Upper lobe of left lung (tissue), 6 donors: Measurements from ENCODE around the gene LIM2. TPM values are rescaled to one million over a fixed set of nuclear protein-coding genes. Genes with fewer than 3 reads are reported as not detected.

ENCODE experiments used
- ATAC-seq, 2 donors: fragments of 200-7000 bp; cut with Tn5 transposase; one replicate each; pipeline ENCODE4 v1.9.1; 2022; ENCODE audit warnings: mild to moderate bottlenecking in 2 of 2, moderate library complexity in 2 of 2; ENCODE audit not compliant: low FRiP score in 2 of 2
- DNase-seq, 2 donors: peaks; one replicate each; pipeline ENCODE4 v3.0.0-alpha.2; 2019 to 2020
- H3K27ac ChIP-seq, 4 donors: fragments of 200-600 bp; sonication (generic); one replicate each; pipeline ENCODE4 v1.5.1; 2016 to 2019
- H3K27me3 ChIP-seq, 4 donors: fragments of 200-600 bp; sonication (generic); one replicate each; pipeline ENCODE4 v1.5.1; 2017 to 2019
- H3K36me3 ChIP-seq, 4 donors: fragments of 200-600 bp; sonication (generic); one replicate each; pipeline ENCODE4 v1.5.1; 2016 to 2019
- H3K4me1 ChIP-seq, 4 donors: fragments of 200-600 bp; sonication (generic); one replicate each; pipeline ENCODE4 v1.5.1; 2018 to 2019
- H3K4me3 ChIP-seq, 4 donors: fragments of 200-600 bp; sonication (generic); one replicate each; pipeline ENCODE4 v1.5.1; 2017 to 2019; ENCODE audit warnings: mild to moderate bottlenecking in 2 of 4, moderate library complexity in 1 of 4
- H3K9me3 ChIP-seq, 4 donors: fragments of 200-600 bp; sonication (generic); one replicate each; pipeline ENCODE4 v1.5.1; 2018 to 2019
- EP300 ChIP-seq, 4 donors: sonication (generic); formaldehyde crosslinking; IDR thresholded peaks; one replicate each; pipeline ENCODE4 v1.5.1; 2017; ENCODE audit warnings: antibody characterized with exemption in 4 of 4, control low read depth in 2 of 4
- POLR2A ChIP-seq, 4 donors: fragments of 450-650 bp; IDR thresholded peaks; one replicate each; pipeline ENCODE4 v1.5.1; 2016 to 2017; ENCODE audit warnings: antibody characterized with exemption in 4 of 4, mild to moderate bottlenecking in 2 of 4
- POLR2AphosphoS5 ChIP-seq, 2 donors: sonication (generic); formaldehyde crosslinking; IDR thresholded peaks; one replicate each; pipeline ENCODE4 v1.5.1; 2017; ENCODE audit warnings: antibody characterized with exemption in 2 of 2
- WGBS, 2 donors: methylation state at CpG; one replicate each; pipeline ENCODE4 v1.1.5; 2017 to 2018; 5-methylcytosine and 5-hydroxymethylcytosine counted together
- total RNA-seq, 6 donors: library from RNA; depleted of rRNA in 4 of 6; stranded (reverse); fragments of >200 nt in 4 of 6; gene quantifications; one replicate each; pipeline versions ENCODE4 v1.1.0 to v1.2.1, GENCODE V29; 2016 to 2021
- TF ChIP-seq, protein P1 (sequence below), 6 experiments: fragments of 450-650 bp in 4 of 6; fragments of 200-600 bp in 2 of 6; sonication (generic) in 2 of 6; IDR thresholded peaks; one replicate each; pipeline ENCODE4 v1.5.1; 2016 to 2019; ENCODE audit warnings: antibody characterized with exemption in 6 of 6
- donor health status: DM: no; HTN: no; CAD: no; lungs with moderate emphysema.
- donor health status: DM: no; HTN: yes; CAD: no; lungs with severe emphysema.

LIM2 gene
- under 1 TPM in 1 of 6 donors, not detected in 5; 0.29 TPM for total RNA-seq

DNA sequence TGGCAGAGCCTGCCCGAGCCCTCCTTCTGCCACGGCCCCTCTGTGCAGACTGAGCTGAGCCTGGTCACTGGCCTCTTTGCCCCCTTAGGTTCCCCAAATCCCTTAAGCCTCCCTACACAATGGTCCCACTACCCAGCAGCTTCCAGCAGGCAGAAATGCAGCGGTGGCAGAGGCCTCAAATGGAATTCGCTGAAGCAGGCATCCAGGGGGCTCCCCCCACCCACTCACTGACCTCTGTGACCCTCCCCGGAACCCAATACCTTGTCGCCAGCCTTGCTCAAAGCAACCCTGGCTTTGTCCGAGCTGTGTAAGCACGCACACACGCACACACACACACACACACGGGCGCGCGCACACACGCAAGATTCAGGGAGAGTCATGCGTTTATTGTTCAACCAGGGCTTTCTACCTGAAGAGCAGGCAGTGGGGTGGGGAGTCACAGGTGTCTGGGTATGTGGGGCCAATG lies at the start of gene LIM2:
LIM2 (minus strand) TSS at position 51 of the 466 bp plus-strand sequence. CDS start 531 bp downstream, outside the sequence.
- H3K36me3 ChIP-seq, result no peaks in the 10 kb centered on the region
- TF ChIP-seq POLR2A (IDR thresholded peaks at IDR 0.05) (no peak), POLR2AphosphoS5 (IDR thresholded peaks at IDR 0.05) (no peak), EP300 (IDR thresholded peaks at IDR 0.05) (no peak)
- TF ChIP-seq, protein P1, sequence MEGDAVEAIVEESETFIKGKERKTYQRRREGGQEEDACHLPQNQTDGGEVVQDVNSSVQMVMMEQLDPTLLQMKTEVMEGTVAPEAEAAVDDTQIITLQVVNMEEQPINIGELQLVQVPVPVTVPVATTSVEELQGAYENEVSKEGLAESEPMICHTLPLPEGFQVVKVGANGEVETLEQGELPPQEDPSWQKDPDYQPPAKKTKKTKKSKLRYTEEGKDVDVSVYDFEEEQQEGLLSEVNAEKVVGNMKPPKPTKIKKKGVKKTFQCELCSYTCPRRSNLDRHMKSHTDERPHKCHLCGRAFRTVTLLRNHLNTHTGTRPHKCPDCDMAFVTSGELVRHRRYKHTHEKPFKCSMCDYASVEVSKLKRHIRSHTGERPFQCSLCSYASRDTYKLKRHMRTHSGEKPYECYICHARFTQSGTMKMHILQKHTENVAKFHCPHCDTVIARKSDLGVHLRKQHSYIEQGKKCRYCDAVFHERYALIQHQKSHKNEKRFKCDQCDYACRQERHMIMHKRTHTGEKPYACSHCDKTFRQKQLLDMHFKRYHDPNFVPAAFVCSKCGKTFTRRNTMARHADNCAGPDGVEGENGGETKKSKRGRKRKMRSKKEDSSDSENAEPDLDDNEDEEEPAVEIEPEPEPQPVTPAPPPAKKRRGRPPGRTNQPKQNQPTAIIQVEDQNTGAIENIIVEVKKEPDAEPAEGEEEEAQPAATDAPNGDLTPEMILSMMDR (IDR thresholded peaks at IDR 0.05), result no peak
- 79 to 82% methylated on average over 15 of the region's 15 CpGs for whole genome bisulfite sequencing, 2 donors

GRCh38 chr19:51434456-51434855 lies 46.7 kb upstream of the LIM2 start:
- no peak for DNase-seq
- no peaks in the 10 kb centered on the region for H3K36me3 ChIP-seq
- H3K27ac ChIP-seq, result peak overlapping the region in 1 of 4 donors; percentile 49
- no peaks in the 10 kb centered on the region for H3K9me3 ChIP-seq
- TF ChIP-seq POLR2A (IDR thresholded peaks at IDR 0.05) (peak in 1 of 4 donors; percentile 13), POLR2AphosphoS5 (IDR thresholded peaks at IDR 0.05) (no peak)
- WGBS, 2 donors, result 65 to 77% methylated on average over 1 of the region's 1 CpG
- peaks cover 0 to 4% (median 0%) of the 10 kb centered on the region in 4 donors for H3K4me1 ChIP-seq
- H3K27me3 ChIP-seq, result no peaks in the 10 kb centered on the region
- no peak overlapping the region for H3K4me3 ChIP-seq
- ATAC-seq, result no peak

More for the DNA sequence above, at the start of gene LIM2:
- Histone ChIP-seq H3K9me3 (no peaks in the 10 kb centered on the region), H3K27ac (peak within 1 kb of the TSS in 1 of 4 donors; percentile 16), H3K27me3 (no peaks in the 10 kb centered on the region), H3K4me1 (no peaks in the 10 kb centered on the region), H3K4me3 (peak within 1 kb of the TSS in 1 of 4 donors; percentile 10)
- DNase-seq (no peak), ATAC-seq (no peak)

- H3K27ac ChIP-seq, result peak overlapping the region in 2 of 4 donors; percentile 3 to 15
- H3K27me3 ChIP-seq, result no peaks in the 10 kb centered on the region
- 52 to 62% methylated on average over 4 of the region's 4 CpGs for WGBS, 2 donors
- no peaks in the 10 kb centered on the region for H3K9me3 ChIP-seq
- DNase-seq, result no peak
- no peak for ATAC-seq
- H3K36me3 ChIP-seq, result no peaks in the 10 kb centered on the region
- TF ChIP-seq POLR2AphosphoS5 (IDR thresholded peaks at IDR 0.05), result no peak
- no peak for TF ChIP-seq EP300 (IDR thresholded peaks at IDR 0.05)
- TF ChIP-seq POLR2A (IDR thresholded peaks at IDR 0.05), result no peak
- TF ChIP-seq, protein P1 (IDR thresholded peaks at IDR 0.05), result no peak
- no peaks in the 10 kb centered on the region for H3K4me1 ChIP-seq
- H3K4me3 ChIP-seq, result no peak overlapping the region
These were observed 45.3 kb upstream of the LIM2 start for GRCh38 chr19:51433043-51433442.

- WGBS, 2 donors, result 47 to 50% methylated on average over 3 of the region's 3 CpGs
- ATAC-seq, result no peak
- no peaks in the 10 kb centered on the region for H3K27me3 ChIP-seq
- H3K27ac ChIP-seq, result peak overlapping the region; percentile 40 to 77 (median 60)
- no peaks in the 10 kb centered on the region for H3K36me3 ChIP-seq
- no peak overlapping the region for H3K4me3 ChIP-seq
- TF ChIP-seq POLR2A (IDR thresholded peaks at IDR 0.05), result peak in 1 of 4 donors; percentile 26
- TF ChIP-seq, protein P1 (IDR thresholded peaks at IDR 0.05), result no peak
- TF ChIP-seq POLR2AphosphoS5 (IDR thresholded peaks at IDR 0.05), result peak; percentile 13 to 78
- TF ChIP-seq EP300 (IDR thresholded peaks at IDR 0.05), result peak in 1 of 4 donors; percentile 51
- peaks cover 0 to 3% (median 0%) of the 10 kb centered on the region in 4 donors for H3K4me1 ChIP-seq
- DNase-seq, result no peak
- H3K9me3 ChIP-seq, result no peaks in the 10 kb centered on the region
These were observed 43.4 kb upstream of the LIM2 start for GRCh38 chr19:51431124-51431523.

- no peak overlapping the region for H3K4me3 ChIP-seq
- DNase-seq (no peak), ATAC-seq (no peak)
- 54 to 56% methylated on average over 3 of the region's 3 CpGs for WGBS, 2 donors
- TF ChIP-seq, protein P1 (IDR thresholded peaks at IDR 0.05), result no peak
- TF ChIP-seq POLR2A (IDR thresholded peaks at IDR 0.05), result no peak
- no peak for TF ChIP-seq EP300 (IDR thresholded peaks at IDR 0.05)
- TF ChIP-seq POLR2AphosphoS5 (IDR thresholded peaks at IDR 0.05), result no peak
- peaks cover 0 to 3% (median 0%) of the 10 kb centered on the region in 4 donors for H3K4me1 ChIP-seq
- H3K27ac ChIP-seq, result peak overlapping the region in 3 of 4 donors; percentile 54 to 77 (median 65)
- H3K27me3 ChIP-seq, result no peaks in the 10 kb centered on the region
- H3K36me3 ChIP-seq, result no peaks in the 10 kb centered on the region
- no peaks in the 10 kb centered on the region for H3K9me3 ChIP-seq
These were observed 42.4 kb upstream of the LIM2 start for GRCh38 chr19:51430221-51430620.
